Fibroblast of villous mesenchyme (primary cell): ENCODE results near the gene MPI. TPM values are rescaled to one million over a fixed set of nuclear protein-coding genes. Genes with fewer than 3 reads are reported as not detected.

Source experiments
- DNase-seq: peaks from one replicate; pipeline ENCODE4 v3.0.0-alpha.2; 2010; ENCODE audit warnings: low read depth
- H3K4me3 ChIP-seq: 2 replicates; pipeline ENCODE4 v1.5.1; 2011; ENCODE audit warnings: low read depth, mild to moderate bottlenecking, low read length
- total RNA-seq: library from RNA; depleted of rRNA; stranded (reverse); fragments of >200 nt; gene quantifications from 2 replicates; pipeline ENCODE4 v1.2.3, GENCODE V29; 2012
- TF ChIP-seq, protein P1 (sequence below): IDR thresholded peaks from 2 replicates; pipeline ENCODE4 v1.5.1; 2012; ENCODE audit warnings: low read depth, mild to moderate bottlenecking, low read length; ENCODE audit not compliant: insufficient read depth

Gene MPI
- total RNA-seq, 1 donor, result 41.5 TPM

DNA sequence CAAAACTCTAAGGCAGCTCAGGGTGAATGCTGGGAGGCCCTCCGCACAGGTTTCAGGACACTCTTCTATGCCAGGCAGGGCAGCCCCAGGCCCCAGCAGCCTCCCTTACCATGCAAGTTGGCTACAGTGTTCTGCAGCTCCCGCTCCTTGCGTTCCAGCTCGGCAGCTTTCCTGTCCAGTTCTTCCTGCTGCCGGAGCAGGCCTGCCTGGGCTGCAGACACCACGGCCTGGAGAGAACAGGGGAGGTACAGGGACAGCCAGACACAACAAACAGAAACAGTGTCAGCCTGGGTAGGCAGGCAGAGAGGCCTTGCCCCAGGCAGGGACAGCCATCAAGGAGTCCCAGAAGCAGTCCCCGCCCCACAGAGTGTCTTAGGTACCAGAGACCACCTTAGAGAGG, 37.9 kb upstream of the MPI start:
- no peak for DNase-seq
- no peak overlapping the region for H3K4me3 ChIP-seq
- TF ChIP-seq, protein P1, sequence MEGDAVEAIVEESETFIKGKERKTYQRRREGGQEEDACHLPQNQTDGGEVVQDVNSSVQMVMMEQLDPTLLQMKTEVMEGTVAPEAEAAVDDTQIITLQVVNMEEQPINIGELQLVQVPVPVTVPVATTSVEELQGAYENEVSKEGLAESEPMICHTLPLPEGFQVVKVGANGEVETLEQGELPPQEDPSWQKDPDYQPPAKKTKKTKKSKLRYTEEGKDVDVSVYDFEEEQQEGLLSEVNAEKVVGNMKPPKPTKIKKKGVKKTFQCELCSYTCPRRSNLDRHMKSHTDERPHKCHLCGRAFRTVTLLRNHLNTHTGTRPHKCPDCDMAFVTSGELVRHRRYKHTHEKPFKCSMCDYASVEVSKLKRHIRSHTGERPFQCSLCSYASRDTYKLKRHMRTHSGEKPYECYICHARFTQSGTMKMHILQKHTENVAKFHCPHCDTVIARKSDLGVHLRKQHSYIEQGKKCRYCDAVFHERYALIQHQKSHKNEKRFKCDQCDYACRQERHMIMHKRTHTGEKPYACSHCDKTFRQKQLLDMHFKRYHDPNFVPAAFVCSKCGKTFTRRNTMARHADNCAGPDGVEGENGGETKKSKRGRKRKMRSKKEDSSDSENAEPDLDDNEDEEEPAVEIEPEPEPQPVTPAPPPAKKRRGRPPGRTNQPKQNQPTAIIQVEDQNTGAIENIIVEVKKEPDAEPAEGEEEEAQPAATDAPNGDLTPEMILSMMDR, result no peak

DNA sequence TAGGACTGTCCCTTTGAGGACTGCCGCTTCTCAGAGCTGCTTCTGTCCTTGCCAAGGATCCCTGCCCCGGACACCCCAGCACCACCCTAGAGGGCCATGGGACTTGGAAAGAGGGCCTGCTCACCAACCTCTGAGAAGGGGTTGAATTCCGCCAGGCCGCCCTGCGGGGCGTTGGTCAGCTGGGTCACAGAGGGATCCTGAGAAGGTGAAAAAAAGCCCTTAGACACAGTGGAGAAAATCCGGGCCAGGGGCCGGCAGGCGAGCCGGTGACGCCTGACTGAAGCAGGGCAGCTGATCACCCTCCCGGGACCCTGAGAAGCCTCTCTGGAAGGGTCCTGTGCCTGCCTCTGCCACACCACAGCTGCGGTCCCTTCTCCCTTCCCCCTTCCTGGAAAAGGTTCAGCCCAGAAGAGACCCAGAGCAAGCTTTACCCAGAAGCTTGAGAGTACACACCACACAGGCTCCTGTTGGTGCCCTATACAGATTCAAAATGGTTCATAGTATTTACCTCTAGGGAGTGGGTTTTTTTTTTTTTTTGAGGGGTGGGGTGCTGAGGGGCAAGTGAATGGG, 35.3 kb upstream of the MPI start:
- TF ChIP-seq, protein P1, result no peak
- no peak overlapping the region for H3K4me3 ChIP-seq
- DNase-seq, result no peak

DNA sequence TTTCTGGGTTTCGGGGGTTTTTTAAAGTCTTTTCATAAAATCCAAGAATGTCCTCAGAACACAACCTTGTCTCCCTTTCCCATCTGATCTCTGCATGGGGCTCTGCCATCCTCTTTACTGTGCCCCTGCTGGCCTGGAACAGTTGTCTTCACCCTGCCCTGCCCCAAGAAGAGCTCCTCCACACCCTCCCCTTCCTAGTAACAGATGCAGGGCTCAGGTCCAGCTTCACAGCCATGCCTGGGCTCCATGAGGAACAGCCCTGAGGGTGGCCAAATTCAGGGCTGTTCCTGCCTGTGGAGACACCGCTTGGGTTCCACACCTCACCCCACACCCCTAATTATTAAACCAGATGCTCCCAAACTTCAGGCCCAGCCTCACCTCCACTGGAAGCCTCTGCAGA, 34.0 kb upstream of the MPI start:
- no peak for DNase-seq
- no peak overlapping the region for H3K4me3 ChIP-seq
- TF ChIP-seq, protein P1, result no peak

- TF ChIP-seq, protein P1, result no peak
- DNase-seq, result no peak
- H3K4me3 ChIP-seq, result no peak overlapping the region
Observed at GRCh38 chr15:74856537-74856936, 33.3 kb upstream of the MPI start.

DNA sequence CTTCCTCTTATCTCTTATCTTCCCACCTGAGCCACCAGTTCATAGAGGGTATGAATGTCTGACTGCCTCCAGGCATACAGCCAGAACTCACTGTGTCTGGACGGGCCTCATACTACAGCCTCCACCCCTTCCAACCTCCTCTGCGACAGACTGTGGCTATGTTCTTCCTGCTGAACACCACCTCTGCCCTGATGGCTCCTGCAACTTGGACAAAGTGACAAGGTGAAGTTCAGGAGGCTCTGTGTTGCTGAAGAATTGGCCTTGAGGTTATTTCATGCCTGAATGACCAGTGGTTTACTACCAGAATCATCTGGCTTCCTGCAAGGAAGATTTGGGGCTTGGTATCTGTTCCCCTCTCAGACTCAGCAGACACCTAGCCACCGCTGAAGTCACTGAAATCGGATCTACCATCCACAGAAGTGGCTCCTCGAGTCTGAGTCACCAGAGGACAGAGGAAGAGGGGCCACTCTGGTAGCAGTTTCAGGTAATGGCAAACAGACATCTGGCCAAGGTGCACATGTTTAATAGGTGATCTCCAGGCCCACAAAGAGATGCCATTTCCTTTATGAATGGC, 32.7 kb upstream of the MPI start:
- DNase-seq, result no peak
- H3K4me3 ChIP-seq, result no peak overlapping the region

DNA sequence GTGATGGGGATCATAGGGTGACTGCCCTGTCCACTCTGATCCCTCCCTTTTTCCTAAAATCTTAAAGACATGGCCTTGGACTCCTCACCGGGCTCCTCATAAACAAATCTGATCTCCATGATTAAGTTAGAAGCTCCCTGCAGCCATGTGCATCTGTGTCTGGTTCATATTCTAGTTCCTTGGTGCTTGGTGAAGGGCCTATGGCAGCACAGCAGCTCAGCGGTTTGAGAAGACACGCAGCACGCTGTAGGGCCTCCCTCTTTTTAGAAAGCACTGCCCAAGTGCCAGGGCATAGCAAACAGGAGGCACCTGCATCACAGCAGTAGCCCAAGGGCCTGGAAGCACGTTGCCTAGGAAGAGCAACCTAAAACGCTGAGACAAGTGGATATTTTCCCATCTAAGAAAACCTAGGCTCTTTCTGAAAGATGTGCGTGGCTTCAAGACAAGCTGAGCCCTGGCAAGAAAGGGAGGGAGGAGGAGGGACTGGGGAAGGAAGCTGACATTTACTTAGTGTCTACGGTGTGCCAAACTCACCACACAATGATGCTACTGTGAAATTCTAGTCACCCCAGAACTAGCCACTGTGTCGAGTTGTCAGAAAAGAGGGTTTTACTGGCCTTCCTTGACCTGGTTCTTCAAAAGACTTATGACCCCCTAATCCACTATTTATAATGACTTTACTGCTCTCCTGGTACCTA, 32.0 kb upstream of the MPI start:
- no peak for DNase-seq
- TF ChIP-seq, protein P1, result no peak
- no peak overlapping the region for H3K4me3 ChIP-seq

More for the DNA sequence above, 32.7 kb upstream of the MPI start:
- TF ChIP-seq, protein P1, result no peak
